ENCODE results near the gene NPAS2.

The NPAS2 gene

GRCh38 chr2:100923461-100924060 is 103.6 kb downstream of the NPAS2 start:
- no peak overlapping the region for H3K27ac ChIP-seq
- no peak for TF ChIP-seq ZFX (IDR thresholded peaks at IDR 0.05)
- TF ChIP-seq, protein P1, sequence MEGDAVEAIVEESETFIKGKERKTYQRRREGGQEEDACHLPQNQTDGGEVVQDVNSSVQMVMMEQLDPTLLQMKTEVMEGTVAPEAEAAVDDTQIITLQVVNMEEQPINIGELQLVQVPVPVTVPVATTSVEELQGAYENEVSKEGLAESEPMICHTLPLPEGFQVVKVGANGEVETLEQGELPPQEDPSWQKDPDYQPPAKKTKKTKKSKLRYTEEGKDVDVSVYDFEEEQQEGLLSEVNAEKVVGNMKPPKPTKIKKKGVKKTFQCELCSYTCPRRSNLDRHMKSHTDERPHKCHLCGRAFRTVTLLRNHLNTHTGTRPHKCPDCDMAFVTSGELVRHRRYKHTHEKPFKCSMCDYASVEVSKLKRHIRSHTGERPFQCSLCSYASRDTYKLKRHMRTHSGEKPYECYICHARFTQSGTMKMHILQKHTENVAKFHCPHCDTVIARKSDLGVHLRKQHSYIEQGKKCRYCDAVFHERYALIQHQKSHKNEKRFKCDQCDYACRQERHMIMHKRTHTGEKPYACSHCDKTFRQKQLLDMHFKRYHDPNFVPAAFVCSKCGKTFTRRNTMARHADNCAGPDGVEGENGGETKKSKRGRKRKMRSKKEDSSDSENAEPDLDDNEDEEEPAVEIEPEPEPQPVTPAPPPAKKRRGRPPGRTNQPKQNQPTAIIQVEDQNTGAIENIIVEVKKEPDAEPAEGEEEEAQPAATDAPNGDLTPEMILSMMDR (conservative IDR thresholded peaks at IDR 0.05): no peak

- TF ChIP-seq, protein P1 (conservative IDR thresholded peaks at IDR 0.05): no peak
- TF ChIP-seq ZFX (IDR thresholded peaks at IDR 0.05): no peak
- no peak overlapping the region for H3K27ac ChIP-seq
Observed at GRCh38 chr2:100924122-100924519, 104.2 kb downstream of the NPAS2 start.

DNA sequence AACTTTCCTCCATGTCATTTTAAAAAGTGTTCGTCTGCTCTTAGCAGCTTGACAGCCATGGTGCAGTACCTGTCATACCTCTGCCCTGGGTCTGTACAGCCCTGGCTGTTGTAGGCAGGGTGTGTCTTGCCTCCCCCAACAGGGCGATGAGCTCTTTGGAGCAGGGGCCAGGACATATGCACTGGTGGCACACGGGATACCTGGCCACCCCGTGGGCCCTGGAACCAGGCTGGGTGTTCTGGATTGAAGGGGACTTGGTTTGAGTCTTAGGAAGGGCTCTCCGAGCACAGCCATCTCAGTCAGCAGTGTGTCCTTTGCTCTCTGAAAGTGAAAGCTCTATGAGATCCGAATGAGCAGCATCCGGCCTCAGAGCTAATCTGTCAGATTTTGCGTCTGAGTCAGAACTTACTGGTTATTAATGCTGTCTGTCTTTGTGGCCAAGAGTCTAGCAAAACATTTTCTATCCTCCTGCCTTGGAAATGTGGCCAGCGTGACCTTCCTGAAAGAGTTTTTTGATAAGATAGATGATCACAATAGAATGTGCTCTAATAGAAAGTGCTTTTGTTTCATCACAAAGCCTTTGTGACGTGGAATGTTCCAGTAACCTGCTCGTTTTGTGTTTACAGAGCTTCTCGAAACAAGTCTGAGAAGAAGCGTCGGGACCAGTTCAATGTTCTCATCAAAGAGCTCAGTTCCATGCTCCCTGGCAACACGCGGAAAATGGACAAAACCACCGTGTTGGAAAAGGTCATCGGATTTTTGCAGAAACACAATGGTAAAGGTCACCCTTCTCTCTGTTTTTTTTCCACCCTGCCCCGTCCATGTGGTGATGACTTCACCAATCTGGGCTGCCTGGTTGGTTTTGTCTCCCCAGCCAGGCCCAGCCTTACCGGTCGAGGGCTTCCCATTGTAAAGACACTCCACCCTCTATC is 104.8 kb downstream of the NPAS2 start:
- no peak overlapping the region for H3K27ac ChIP-seq
- TF ChIP-seq, protein P1 (conservative IDR thresholded peaks at IDR 0.05): no peak
- no peak for TF ChIP-seq ZFX (IDR thresholded peaks at IDR 0.05)

- H3K27ac ChIP-seq: no peak overlapping the region
- TF ChIP-seq, protein P1 (conservative IDR thresholded peaks at IDR 0.05): no peak
- TF ChIP-seq ZFX (IDR thresholded peaks at IDR 0.05): no peak
Observed at GRCh38 chr2:100928235-100928634, 108.3 kb downstream of the NPAS2 start.

DNA sequence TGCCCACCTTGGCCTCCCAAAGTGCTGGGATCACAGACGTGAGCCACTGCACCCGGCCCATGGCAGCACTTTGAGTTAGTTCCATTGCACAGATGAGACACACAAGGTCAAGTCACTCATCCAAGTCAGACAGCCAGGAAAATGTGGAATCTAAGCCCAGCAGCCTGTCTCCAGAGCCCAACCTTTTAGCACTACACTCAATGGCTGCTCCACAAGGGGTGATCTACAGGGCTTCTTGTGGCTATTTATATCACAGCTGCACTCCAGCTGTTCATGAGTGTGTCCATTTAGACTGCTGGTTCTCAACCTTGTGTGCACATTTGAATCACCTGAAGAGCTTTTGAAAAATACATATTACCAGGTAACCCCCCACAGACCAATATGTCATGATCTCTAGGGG is 109.2 kb downstream of the NPAS2 start:
- H3K27ac ChIP-seq: no peak overlapping the region
- no peak for TF ChIP-seq ZFX (IDR thresholded peaks at IDR 0.05)
- TF ChIP-seq, protein P1 (conservative IDR thresholded peaks at IDR 0.05): no peak

- no peak overlapping the region for H3K27ac ChIP-seq
- no peak for TF ChIP-seq ZFX (IDR thresholded peaks at IDR 0.05)
- TF ChIP-seq, protein P1 (conservative IDR thresholded peaks at IDR 0.05): no peak
Observed at GRCh38 chr2:100934504-100935371, 114.8 kb downstream of the NPAS2 start.

Data from C4-2B (cell line).